SK-N-SH (cell line): ENCODE results near the gene CLINT1. TPM values are rescaled to one million over a fixed set of nuclear protein-coding genes. Genes with fewer than 3 reads are reported as not detected.
A peak's percentile ranks its signal among the peaks of the same experiment; 100 is the strongest.

ENCODE experiments used
- CTCF ChIA-PET: fragments of 300-600, 350-600 bp; formaldehyde crosslinking; extraction: SDS; loops from one replicate; lab custom pipeline; 2021; lab: Yijun Ruan, JAX
- POLR2A ChIA-PET: fragments of 350-600 bp; sonication (Branson Sonifier 250); formaldehyde crosslinking; extraction: SDS; loops from one replicate; lab custom pipeline; 2020; ENCODE audit warnings: antibody characterized with exemption, inconsistent platforms; lab: Yijun Ruan, JAX
- DNase-seq: peaks from one replicate; pipeline ENCODE4 v3.0.0; 2012
- H2AFZ ChIP-seq: fragments of 200-600 bp; sonication (generic); 2 replicates; pipeline ENCODE4 v1.8.1; 2016; ENCODE audit warnings: antibody characterized with exemption, mild to moderate bottlenecking, low read depth
- H3F3A ChIP-seq: fragments of 200-600 bp; sonication (generic); replicated peaks from 2 replicates; pipeline ENCODE3; 2016; ENCODE audit warnings: antibody characterized with exemption, mild to moderate bottlenecking; ENCODE audit not compliant: insufficient read depth
- H3K27ac ChIP-seq, 2 experiments: fragments of 200-500 bp in 1 of 2; fragments of 200-600 bp in 1 of 2; sonication (Bioruptor generic) in 1 of 2; sonication (generic), shearing (Covaris generic) in 1 of 2; 2 replicates each; pipeline versions ENCODE4 v1.5.1 to v1.6.1; 2014 to 2016; ENCODE audit warnings: low read depth in 2 of 2, inconsistent platforms in 1 of 2, low read length in 1 of 2, mild to moderate bottlenecking in 1 of 2, mixed read lengths in 1 of 2
- H3K27me3 ChIP-seq: fragments of 200-600 bp; sonication (generic), shearing (Covaris generic); 2 replicates; pipeline ENCODE4 v1.6.1; 2016; ENCODE audit warnings: mixed run types; ENCODE audit not compliant: insufficient read depth
- H3K36me3 ChIP-seq, 2 experiments: fragments of 200-500 bp in 1 of 2; fragments of 200-600 bp in 1 of 2; sonication (Bioruptor generic) in 1 of 2; sonication (generic) in 1 of 2; replicated peaks in 1 of 2; 2 replicates each; pipeline versions ENCODE3 to v1.5.1; 2014 to 2016; ENCODE audit warnings: low read length in 1 of 2, mild to moderate bottlenecking in 1 of 2; ENCODE audit not compliant: insufficient read depth in 2 of 2, control insufficient read depth in 1 of 2
- H3K4me1 ChIP-seq, 2 experiments: fragments of 200-500 bp in 1 of 2; fragments of 200-600 bp in 1 of 2; sonication (Bioruptor generic) in 1 of 2; sonication (generic), shearing (Covaris generic) in 1 of 2; 2 replicates each; pipeline versions ENCODE4 v1.5.1 to v1.6.1; 2014 to 2016; ENCODE audit warnings: low read depth in 1 of 2, low read length in 1 of 2, mixed run types in 1 of 2; ENCODE audit not compliant: insufficient read depth in 2 of 2, control insufficient read depth in 1 of 2
- H3K4me2 ChIP-seq: fragments of 200-600 bp; sonication (generic), shearing (Covaris generic); 2 replicates; pipeline ENCODE4 v1.6.1; 2017; ENCODE audit warnings: mixed run types
- H3K4me3 ChIP-seq, 2 experiments: fragments of 200-500 bp in 1 of 2; fragments of 200-600 bp in 1 of 2; sonication (Bioruptor generic) in 1 of 2; sonication (generic), shearing (Covaris generic) in 1 of 2; 2 replicates each; pipeline versions ENCODE4 v1.5.1 to v1.8.1; 2014 to 2016; ENCODE audit warnings: low read depth in 2 of 2, inconsistent platforms in 1 of 2, low read length in 1 of 2, mild to moderate bottlenecking in 1 of 2, mixed read lengths in 1 of 2, moderate library complexity in 1 of 2
- H3K79me2 ChIP-seq: fragments of 200-600 bp; sonication (generic); 2 replicates; pipeline ENCODE4 v1.8.1; 2017; ENCODE audit warnings: mild to moderate bottlenecking; ENCODE audit not compliant: insufficient read depth
- H3K9ac ChIP-seq: fragments of 200-600 bp; sonication (generic); 2 replicates; pipeline ENCODE4 v1.6.1; 2017; ENCODE audit warnings: mixed run types
- H3K9me2 ChIP-seq: fragments of 200-600 bp; sonication (generic); 2 replicates; pipeline ENCODE4 v1.6.1; 2017; ENCODE audit warnings: mixed run types
- H3K9me3 ChIP-seq: fragments of 200-600 bp; sonication (generic); 2 replicates; pipeline ENCODE4 v1.6.1; 2017; ENCODE audit warnings: mixed run types, mild to moderate bottlenecking, moderate library complexity
- H4K20me1 ChIP-seq: fragments of 200-600 bp; sonication (generic); 2 replicates; pipeline ENCODE4 v1.6.1; 2017; ENCODE audit warnings: mild to moderate bottlenecking, mixed run types; ENCODE audit not compliant: insufficient read depth
- CHD2 ChIP-seq: fragments of 150-350 bp; IDR thresholded peaks from 2 replicates; pipeline ENCODE4 v1.6.1; 2018; ENCODE audit warnings: low read length; ENCODE audit not compliant: partially characterized antibody
- ELF1 ChIP-seq: IDR thresholded peaks from 2 replicates; pipeline ENCODE4 v1.4.0; 2012
- EP300 ChIP-seq, 2 experiments: IDR thresholded peaks; 2 replicates each; pipeline versions ENCODE4 v1.4.0 to v1.6.1; 2012; ENCODE audit warnings: borderline replicate concordance in 1 of 2, low read depth in 1 of 2, low read length in 1 of 2
- GATA2 ChIP-seq: sonication (generic); formaldehyde crosslinking; IDR thresholded peaks from 2 replicates; pipeline ENCODE4 v1.5.0; 2020; ENCODE audit warnings: mild to moderate bottlenecking, missing genetic modification reagents
- MXI1 ChIP-seq: IDR thresholded peaks from 2 replicates; pipeline ENCODE4 v1.6.1; 2012; ENCODE audit warnings: mild to moderate bottlenecking, low read depth, low read length, improper control_type of control experiment
- NRF1 ChIP-seq: IDR thresholded peaks from 2 replicates; pipeline ENCODE4 v1.6.1; 2012; ENCODE audit warnings: low read depth, mild to moderate bottlenecking, low read length
- RAD21 ChIP-seq: IDR thresholded peaks from 2 replicates; pipeline ENCODE4 v1.6.1; 2012; ENCODE audit warnings: mild to moderate bottlenecking, low read length
- SMC3 ChIP-seq: IDR thresholded peaks from 2 replicates; pipeline ENCODE4 v1.6.1; 2012; ENCODE audit warnings: low read depth, low read length, improper control_type of control experiment
- TCF12 ChIP-seq: IDR thresholded peaks from 2 replicates; pipeline ENCODE4 v1.4.0; 2012
- WGBS: methylation state at CpG from one replicate; pipeline ENCODE4 v1.1.6; 2017; ENCODE audit warnings: low lambda C conversion rate; 5-methylcytosine and 5-hydroxymethylcytosine counted together
- polyA plus RNA-seq, 3 experiments: library from polyadenylated mRNA; depleted of rRNA; stranded (reverse); fragments of >200 nt; gene quantifications; 2 replicates each; pipeline ENCODE4 v1.2.3, GENCODE V29; 2012
- TF ChIP-seq, protein P1 (sequence below): fragments of 150-350 bp; IDR thresholded peaks from 2 replicates; pipeline ENCODE4 v1.6.1; 2017; ENCODE audit warnings: antibody characterized with exemption, low read length, low read depth, borderline replicate concordance

The CLINT1 gene
- polyA plus RNA-seq, 1 of the 3 experiments (the other 2 are of a cell fraction), result 65.4 TPM

DNA sequence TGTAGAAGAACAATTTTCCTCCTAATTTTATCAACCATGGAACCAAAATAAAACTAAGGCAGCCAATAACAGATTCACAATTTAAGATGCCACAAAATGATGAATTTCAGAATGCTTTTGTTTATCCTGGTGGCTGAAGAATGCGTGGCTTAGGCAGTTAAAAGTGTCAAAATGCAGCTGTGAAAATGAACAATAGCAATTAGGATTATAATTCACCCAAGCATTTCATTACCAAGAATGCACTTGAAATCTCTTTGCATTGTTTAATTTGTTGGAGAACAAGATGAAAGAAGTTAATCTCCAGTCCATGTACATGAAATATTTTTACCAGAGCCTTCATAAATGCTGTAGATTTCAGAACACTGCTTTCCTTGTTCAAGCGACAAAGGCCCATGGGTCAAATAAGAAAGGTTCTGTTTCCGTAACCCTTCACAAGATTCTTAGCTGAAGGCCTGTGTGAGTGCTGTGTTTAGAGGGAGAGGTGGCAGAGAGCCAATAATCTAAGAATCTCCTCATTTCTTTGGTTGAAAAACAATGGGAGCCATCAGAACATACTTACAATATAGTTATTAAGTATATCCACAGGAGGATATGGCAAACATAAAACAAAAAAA, 39.3 kb downstream of the CLINT1 start:
- Histone ChIP-seq H3K9ac (no peak overlapping the region), H2AFZ (no peak overlapping the region), H3K9me3 (no peaks in the 10 kb centered on the region), H3F3A (peaks cover 24% of the 10 kb centered on the region), H3K9me2 (no peaks in the 10 kb centered on the region), H3K79me2 (peaks cover 84% of the 10 kb centered on the region), H3K4me1 (peaks cover 0 to 6% of the 10 kb centered on the region in 2 experiments; a peak in 2 of 4 replicates), H3K27ac (peak overlapping the region in 1 of 2 experiments; percentile 16; a peak in 1 of 4 replicates), H3K36me3 (peaks cover 17 to 18% of the 10 kb centered on the region in 2 experiments), H3K4me3 (no peak overlapping the region), H3K4me2 (no peak overlapping the region), H3K27me3 (no peaks in the 10 kb centered on the region), H4K20me1 (peaks cover 63% of the 10 kb centered on the region)
- 92% methylated on average over 3 of the region's 3 CpGs for whole genome bisulfite sequencing
- ChIA-PET POLR2A (no interaction called here), CTCF (interaction anchor here (0.7 to 2.1 kb wide), 19 partner anchors 10 to 1350 kb away, joined by 3 to 11 read pairs (median 4); partner anchors contain the start of gene LSM11)
- DNase-seq, result no peak
- TF ChIP-seq CHD2, result no peak
- TF ChIP-seq, protein P1, sequence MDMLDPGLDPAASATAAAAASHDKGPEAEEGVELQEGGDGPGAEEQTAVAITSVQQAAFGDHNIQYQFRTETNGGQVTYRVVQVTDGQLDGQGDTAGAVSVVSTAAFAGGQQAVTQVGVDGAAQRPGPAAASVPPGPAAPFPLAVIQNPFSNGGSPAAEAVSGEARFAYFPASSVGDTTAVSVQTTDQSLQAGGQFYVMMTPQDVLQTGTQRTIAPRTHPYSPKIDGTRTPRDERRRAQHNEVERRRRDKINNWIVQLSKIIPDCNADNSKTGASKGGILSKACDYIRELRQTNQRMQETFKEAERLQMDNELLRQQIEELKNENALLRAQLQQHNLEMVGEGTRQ, result no peak
- TF ChIP-seq ELF1, result no peak
- TF ChIP-seq TCF12, result no peak
- TF ChIP-seq MXI1, result no peak
- TF ChIP-seq RAD21, result no peak
- TF ChIP-seq EP300 (IDR thresholded peaks at IDR 0.05; ENCODE audit: borderline replicate concordance in 1 of 2, low read depth in 1 of 2, low read length in 1 of 2), result no peak
- TF ChIP-seq GATA2 (CRISPR knock-in tag), result no peak
- no peak for TF ChIP-seq SMC3

DNA sequence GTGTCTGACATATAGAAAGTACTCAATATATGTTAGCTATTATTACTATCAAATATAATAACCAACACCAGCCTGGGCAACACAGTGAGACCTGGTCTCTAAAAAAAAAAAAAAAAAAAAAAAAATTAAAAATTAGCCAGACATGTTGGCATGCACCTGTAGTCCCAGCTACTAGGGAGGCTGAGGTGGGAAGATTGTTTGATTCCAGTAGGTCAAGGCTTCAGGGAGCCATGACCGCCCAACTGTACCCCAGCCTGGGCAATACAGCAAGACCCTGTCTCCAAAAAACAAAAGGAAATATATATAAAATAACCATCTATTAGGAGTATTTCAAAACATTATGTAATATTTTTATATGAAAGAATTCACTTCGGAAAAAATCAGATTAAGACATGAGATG, 40.6 kb downstream of the CLINT1 start:
- ChIA-PET CTCF (interaction anchor here (0.8 to 2.8 kb wide), 10 partner anchors 10 to 1288 kb away, joined by 3 to 22 read pairs (median 4); no protein-coding TSS in a partner anchor), POLR2A (no interaction called here)
- Histone ChIP-seq H3K4me1 (peaks cover 0 to 6% of the 10 kb centered on the region in 2 experiments; a peak in 2 of 4 replicates), H3K36me3 (peaks cover 29 to 30% of the 10 kb centered on the region in 2 experiments), H3K9me3 (no peaks in the 10 kb centered on the region), H3K9me2 (no peaks in the 10 kb centered on the region), H3K27me3 (no peaks in the 10 kb centered on the region), H4K20me1 (peaks cover 53% of the 10 kb centered on the region), H3K27ac (no peak overlapping the region), H3K79me2 (peaks cover 75% of the 10 kb centered on the region), H2AFZ (no peak overlapping the region), H3K9ac (no peak overlapping the region), H3F3A (peaks cover 24% of the 10 kb centered on the region), H3K4me2 (no peak overlapping the region), H3K4me3 (no peak overlapping the region)
- WGBS, result 94% methylated on average over 2 of the region's 2 CpGs
- no peak for TF ChIP-seq MXI1
- TF ChIP-seq NRF1, result no peak
- no peak for DNase-seq
